Stimulated activated CD8-positive, alpha-beta memory T cell treated with anti-CD3 and anti-CD28 coated beads, Interleukin-7, amount 100 ng/mL, for 4 hours (primary cell): ENCODE results near the gene C5AR2.
"Not testable (repeated sequence)": the region's sequence is repeated elsewhere in the genome, so short reads cannot be mapped to it uniquely, and the experiment has no call there.

ENCODE experiments used
- DNase-seq, 2 donors: peaks; one replicate each; pipeline ENCODE4 v3.0.0-alpha.2; 2020; ENCODE audit warnings: low read depth in 2 of 2

C5AR2 gene

DNA sequence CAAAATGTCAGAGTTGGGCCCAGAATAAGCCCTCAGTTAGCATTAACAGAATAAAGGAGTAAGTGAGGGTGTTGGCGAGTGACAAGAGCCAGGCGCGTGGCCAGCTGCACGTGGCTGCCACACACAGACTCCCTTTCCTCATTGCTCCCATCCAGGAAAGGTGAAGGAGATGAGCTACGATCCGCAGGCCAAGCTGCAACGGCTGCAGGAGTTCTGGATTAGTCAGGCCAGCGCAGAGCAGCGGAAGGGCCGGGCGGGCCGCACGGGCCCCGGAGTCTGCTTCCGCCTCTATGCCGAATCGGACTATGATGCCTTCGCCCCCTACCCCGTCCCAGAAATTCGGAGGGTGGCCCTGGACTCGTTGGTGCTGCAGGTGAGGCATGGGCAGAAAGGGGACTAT lies 30.3 kb downstream of the C5AR2 start:
- DNase-seq: no peak

GRCh38 chr19:47363758-47364531 lies 32.0 kb downstream of the C5AR2 start:
- no peak for DNase-seq

GRCh38 chr19:47365455-47365854 lies 33.5 kb downstream of the C5AR2 start:
- not testable (repeated sequence) for DNase-seq

GRCh38 chr19:47370045-47370611 lies 38.2 kb downstream of the C5AR2 start:
- DNase-seq: no peak

DNA sequence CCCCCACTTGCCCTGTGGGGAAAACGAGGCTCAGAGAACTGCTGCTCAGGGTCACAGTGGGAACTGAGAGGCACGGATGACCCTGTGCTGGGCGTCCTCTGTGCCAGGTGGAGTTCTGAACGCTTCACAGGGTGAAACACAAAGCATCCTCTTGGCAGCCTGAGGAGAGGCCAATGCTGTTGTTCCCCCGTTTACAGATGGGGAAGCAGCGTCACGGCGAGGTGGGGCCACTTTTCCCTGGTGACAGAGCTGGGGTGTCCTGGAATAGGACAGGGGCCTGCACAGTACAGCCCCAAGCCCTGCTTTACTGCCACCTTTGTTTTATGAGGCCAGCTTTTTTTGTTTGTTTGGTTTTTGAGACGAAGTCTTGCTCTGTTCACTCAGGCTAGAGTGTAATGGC lies 39.3 kb downstream of the C5AR2 start:
- DNase-seq: no peak

DNA sequence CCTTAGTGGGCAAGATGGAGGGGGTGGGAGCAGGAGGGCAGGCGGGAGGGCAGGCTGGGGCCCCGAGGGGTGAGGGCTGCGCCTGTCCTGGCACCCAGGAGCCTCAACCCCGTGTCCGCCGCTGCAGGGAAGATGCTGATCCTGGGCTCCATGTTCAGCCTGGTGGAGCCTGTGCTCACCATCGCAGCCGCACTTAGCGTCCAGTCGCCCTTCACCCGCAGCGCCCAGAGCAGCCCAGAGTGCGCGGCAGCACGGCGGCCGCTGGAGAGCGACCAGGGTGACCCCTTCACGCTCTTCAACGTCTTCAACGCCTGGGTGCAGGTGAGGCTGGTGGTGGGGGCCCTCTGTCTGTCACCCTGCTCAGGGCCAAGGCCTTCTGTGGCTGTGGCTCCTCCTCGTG lies 40.6 kb downstream of the C5AR2 start:
- DNase-seq: no peak

GRCh38 chr19:47373246-47374240 lies 41.6 kb downstream of the C5AR2 start:
- no peak for DNase-seq

DNA sequence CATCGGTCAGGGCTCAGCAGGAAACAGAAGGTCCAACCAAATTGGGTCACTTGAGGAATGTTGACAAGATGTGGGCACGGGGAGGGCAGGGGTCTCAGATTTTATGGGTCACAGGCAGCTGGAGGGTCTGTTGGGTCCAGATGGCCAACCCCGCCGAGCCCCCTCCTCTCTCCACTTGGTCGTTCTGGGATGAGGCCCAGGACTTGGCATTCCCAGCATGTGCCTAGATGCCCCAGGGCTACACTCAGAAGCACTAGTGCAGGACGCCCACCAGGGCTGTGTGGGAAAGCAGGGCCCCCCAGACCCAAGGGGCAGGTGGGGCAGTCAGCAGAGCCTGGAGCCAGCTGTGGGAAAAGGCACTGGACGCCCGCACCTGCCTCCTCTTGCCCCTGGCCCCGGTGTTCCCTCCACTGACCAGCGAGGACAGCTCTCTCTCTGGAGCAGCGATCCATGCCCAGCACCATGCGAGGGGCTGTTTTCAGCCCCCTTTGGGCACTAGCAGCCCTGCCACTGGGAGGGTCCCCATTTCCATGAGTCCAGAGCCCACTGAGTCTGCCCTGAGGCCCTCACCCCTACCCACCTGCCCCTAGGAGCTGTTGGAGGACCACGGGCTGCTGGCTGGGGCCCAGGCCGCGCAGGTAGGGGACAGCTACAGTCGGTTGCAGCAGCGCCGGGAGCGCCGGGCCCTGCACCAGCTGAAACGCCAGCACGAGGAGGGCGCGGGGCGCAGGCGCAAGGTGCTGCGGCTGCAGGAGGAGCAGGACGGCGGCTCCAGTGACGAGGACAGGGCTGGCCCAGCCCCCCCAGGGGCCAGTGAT lies 43.1 kb downstream of the C5AR2 start:
- DNase-seq: no peak

DNA sequence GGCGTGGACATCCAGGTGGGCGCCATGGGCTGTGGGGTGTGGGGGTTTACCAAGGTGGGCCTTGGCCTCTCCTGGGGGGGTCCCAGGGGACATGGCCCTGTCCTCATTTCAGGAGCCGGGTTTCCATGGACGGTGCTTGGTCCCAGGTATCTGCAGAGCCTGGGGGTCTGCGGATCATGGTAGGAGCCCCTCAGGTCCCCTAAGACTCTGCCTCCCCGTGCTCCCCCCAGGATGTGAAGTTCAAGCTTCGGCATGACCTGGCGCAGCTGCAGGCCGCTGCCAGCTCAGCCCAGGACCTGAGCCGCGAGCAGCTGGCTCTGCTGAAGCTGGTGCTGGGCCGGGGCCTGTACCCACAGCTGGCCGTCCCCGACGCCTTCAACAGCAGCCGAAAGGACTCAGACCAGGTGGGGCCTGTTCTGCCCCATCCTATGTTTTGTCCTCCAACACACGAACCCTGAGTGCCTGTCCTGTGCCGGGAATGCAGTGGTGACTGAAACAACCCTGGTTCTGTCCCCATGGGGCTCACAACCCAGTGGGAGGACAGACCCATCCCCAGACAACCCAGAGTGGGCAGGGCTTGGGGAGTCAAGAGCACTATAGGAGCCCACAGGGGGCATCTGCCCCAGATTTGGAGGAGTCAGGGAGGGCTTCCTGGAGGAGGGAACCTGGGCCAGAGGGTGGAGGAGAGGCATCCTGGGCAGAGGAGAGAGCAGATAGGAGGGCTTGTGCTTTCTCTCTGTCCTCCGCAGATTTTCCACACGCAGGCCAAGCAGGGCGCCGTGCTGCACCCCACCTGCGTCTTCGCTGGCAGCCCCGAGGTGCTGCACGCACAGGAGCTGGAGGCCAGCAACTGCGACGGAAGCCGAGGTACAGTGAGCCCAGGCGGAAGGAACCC lies 44.0 kb downstream of the C5AR2 start:
- no peak for DNase-seq

DNA sequence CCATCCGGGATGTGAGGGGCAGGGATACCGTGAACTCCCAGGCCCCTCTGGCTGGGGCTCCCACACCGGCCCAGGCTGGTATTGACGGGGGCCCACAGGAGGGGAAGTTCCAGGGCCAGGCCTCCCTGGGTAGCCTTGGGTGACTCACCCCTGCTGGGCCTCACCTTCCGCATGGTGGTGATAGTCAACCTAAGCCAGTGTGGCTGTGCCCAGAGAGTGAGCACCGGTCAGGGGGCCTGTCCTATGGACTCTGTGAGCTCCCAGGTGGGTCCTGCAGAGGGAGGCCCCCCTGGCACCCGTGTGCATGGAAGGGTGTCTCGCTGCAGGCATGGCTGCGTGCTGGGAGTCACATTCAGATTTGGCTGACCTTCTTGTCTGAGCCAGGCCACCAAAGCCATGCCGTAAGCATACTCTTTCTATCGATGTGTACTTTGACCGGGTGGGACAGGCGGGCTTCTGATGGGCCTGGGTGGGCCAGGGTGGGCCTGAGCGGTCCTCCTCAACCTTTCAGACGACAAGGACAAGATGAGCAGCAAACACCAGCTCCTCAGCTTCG lies 44.7 kb downstream of the C5AR2 start:
- DNase-seq: no peak

- DNase-seq: no peak
These were observed 45.3 kb downstream of the C5AR2 start for GRCh38 chr19:47377208-47377701.

- DNase-seq: no peak
These were observed 45.8 kb downstream of the C5AR2 start for GRCh38 chr19:47377801-47378200.

DNA sequence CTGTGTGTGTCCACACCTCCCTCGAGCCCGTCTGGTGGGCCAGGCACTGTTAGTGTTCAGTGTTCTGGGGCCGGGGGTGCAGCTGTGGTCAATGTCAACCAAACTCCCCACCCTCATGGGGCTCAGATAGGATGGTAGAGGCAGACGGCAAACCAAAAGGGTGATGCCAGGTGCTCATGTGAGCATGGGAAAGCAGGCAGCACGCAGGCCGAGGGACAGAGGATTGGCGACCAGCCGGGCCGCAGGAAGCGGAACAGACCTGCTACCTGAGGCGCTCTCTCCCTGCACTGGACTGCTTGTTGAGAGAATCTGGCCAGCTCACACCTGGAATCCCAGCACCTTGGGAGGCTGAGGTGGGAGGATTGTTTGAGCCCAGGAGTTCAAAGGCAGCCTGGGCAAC lies 46.3 kb downstream of the C5AR2 start:
- DNase-seq: no peak

DNA sequence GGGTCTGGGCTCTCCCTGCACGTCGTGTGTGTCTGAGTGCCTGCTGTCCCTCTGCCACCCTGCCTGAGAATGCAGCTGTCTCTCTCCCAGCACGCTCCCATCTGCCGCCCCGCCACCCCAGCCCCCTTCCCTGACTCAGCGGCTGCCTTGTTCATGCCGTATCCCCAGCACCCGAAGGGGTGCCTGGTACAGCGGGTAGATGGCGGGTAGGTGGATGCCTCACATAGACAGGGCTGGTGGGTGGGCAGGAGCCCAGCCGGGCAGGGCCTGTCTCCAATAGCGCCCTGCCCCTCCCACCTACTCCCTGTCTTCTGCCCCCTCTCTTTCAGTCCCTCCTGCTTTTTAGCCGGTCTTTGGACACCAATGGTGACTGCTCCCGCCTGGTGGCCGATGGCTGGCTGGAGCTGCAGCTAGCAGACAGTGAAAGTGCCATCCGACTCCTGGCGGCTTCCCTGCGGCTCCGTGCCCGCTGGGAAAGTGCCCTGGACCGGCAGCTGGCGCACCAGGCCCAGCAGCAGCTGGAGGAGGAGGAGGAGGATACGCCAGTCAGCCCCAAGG lies 47.5 kb downstream of the C5AR2 start:
- no peak for DNase-seq

GRCh38 chr19:47380559-47380958 lies 48.6 kb downstream of the C5AR2 start:
- DNase-seq: no peak

GRCh38 chr19:47381121-47381520 lies 49.1 kb downstream of the C5AR2 start:
- no peak for DNase-seq

GRCh38 chr19:47381653-47382279 lies 49.8 kb downstream of the C5AR2 start:
- peak in 1 of 2 donors; percentile 19 for DNase-seq

GRCh38 chr19:47383890-47384289 lies 51.9 kb downstream of the C5AR2 start:
- not testable (repeated sequence) for DNase-seq

DNA sequence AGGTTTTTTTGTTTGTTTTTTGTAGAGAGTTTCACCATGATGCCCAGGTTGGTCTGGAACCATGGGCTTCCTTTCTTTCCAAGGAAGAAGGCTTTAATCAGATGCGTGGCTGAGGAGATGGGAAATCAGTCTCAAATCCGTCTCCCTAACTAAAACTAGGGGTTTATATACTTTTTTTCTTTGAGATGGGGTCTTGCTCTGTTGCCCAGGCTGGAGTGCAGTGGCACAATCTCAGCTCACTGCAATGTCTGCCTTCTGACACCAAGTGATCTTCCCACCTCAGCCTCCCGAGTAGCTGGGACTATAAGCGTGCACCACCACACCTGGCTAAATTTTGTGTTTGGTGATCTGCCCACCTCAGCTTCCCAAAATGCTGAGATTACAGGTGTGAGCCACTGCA lies 52.6 kb downstream of the C5AR2 start:
- DNase-seq: not testable (repeated sequence)
